GM12801 (cell line): ENCODE measurements around the gene SLC38A10.

Experiments
- TF ChIP-seq, protein P1 (sequence below): IDR thresholded peaks from one replicate; pipeline ENCODE4 v1.5.1; 2011; ENCODE audit warnings: control low read depth; ENCODE audit not compliant: insufficient read length; ENCODE audit errors: extremely low read depth

The SLC38A10 gene

DNA sequence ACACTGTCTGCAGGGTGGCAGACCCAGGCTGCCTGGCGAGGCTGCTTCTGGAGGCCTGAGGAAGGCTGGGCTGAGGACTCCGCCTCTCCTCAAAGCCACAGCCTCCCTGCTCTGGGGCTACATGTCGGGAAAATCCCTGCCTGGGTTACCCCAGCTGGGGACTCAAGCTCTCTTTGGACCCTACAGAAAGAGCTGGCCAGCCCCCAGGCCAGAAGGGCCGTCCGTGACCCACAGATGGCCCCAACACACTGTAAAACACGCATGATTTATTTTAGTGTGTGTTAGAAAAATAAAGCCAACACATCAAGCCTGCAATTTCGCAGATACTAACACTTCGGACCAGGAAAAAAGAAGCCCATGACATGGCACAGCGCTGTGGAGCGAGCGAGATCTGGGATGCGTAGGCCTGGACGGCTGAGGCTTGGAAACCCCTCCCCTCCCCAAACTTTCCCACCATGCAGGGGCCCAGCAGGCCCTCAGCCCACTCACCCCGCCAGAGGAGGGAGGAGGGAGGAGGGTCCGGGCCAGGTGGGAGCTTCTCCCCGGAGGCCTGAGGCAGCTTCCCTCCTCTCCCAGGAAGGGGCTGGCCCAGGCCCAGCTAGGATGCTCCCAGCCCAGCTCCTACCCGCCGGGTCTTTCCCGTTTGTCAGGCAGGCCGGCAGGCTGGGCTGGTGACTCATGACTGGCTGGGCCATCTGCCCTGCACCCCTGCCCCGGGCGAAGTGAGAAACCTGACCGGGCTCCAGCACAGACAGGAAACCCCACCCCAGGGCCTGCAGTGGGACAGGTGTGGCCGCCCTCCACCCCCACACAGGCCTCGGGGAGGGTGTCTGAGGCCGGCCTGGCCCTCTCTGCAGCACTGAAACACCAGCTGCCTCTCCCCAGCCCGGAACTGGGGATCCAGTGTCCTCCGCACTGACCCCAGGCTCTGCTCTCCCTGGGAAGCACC lies 34.1 kb upstream of the SLC38A10 start:
- TF ChIP-seq, protein P1, sequence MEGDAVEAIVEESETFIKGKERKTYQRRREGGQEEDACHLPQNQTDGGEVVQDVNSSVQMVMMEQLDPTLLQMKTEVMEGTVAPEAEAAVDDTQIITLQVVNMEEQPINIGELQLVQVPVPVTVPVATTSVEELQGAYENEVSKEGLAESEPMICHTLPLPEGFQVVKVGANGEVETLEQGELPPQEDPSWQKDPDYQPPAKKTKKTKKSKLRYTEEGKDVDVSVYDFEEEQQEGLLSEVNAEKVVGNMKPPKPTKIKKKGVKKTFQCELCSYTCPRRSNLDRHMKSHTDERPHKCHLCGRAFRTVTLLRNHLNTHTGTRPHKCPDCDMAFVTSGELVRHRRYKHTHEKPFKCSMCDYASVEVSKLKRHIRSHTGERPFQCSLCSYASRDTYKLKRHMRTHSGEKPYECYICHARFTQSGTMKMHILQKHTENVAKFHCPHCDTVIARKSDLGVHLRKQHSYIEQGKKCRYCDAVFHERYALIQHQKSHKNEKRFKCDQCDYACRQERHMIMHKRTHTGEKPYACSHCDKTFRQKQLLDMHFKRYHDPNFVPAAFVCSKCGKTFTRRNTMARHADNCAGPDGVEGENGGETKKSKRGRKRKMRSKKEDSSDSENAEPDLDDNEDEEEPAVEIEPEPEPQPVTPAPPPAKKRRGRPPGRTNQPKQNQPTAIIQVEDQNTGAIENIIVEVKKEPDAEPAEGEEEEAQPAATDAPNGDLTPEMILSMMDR: no peak

DNA sequence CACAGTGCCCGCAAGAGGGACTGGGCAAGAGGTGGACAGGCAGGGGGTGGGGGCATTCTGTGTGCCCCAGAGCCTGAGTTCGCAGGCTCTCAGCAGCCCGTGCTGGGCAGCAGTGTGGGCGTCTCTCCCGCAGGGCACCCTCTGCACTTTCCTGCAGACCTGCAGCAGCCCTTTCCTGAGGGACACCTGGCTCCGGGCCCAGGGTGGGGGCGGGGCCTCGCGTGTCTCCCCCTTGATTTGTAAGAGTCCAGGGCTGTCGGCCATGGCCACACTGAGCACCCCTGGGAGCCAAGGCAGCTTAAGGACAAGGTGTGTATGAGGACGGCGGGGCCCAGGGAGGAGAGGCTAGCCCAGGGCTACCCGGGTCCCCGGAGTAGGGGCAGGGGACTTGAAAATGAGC lies 33.4 kb upstream of the SLC38A10 start:
- TF ChIP-seq, protein P1: no peak

DNA sequence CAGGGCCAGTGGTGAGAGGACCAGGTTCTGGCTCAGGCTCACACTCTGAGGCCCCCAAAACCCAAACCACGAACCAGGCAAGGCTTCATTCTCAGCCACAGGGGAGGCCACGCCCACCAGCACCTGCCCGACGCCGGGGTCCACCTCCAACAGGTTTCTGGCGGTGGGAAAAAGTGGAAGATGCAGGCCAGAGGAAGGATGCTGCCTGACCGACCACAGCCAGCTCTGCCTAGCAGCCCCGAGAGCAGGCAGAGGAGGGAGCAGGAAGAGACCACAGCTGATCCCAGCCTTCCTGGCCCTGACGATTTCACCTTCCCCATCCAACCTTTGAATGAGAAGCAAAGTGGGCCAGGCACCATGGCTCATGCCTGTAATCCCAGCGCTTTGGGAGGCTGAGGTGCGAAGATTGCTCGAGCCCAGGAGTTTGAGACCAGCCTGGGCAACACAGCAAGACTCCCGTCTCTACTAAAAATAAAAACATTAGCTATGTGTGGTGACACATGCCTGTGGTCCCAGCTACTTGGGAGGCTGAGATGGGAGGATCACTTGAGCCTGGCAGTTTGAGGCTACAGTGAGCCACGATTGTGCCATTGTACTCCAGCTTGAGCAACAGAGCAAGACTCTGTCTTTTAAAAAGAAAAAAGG lies 30.7 kb upstream of the SLC38A10 start:
- TF ChIP-seq, protein P1: no peak

- TF ChIP-seq, protein P1: no peak
These were observed 30.0 kb upstream of the SLC38A10 start for GRCh38 chr17:81324851-81325713.

DNA sequence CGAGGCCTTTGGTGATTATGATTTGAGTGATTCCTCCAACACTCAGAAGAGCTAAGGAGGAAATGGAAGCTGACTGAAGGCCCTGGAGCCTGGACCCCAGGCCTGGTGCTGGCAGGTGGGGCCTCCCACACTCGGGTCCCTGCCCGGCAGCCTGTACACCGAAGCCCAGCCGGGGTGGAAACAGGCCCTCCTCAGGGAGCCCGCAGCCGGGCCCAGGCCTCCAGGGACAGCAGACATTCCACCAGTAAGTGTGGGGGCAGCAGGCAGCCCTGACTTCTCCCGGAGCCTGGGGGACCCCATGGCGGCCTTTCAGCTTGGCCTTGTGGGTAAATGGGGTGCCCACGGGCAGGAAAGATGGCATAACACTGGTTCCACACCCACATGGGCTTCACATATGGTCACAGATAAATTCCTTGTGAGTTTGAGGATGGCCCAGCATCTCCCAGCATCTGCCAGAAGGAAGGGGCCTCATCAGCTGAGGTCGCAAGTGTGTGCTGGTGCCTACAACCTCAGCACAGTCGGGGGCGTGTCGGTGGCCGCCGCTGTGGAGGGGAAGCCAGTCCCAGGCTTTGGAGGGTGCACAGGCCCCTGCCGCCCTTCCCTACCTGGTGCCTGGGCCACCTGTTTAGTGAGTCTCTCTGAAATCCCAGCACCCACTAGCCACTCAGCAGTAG lies 29.2 kb upstream of the SLC38A10 start:
- TF ChIP-seq, protein P1: no peak

- TF ChIP-seq, protein P1: no peak
These were observed 28.3 kb upstream of the SLC38A10 start for GRCh38 chr17:81323411-81323868.
